Tibial nerve (tissue), 4 donors: ENCODE results near the gene IL17RD. TPM values are rescaled to one million over a fixed set of nuclear protein-coding genes. Genes with fewer than 3 reads are reported as not detected.

Experiments used
- DNase-seq, 2 donors: peaks; one replicate each; pipeline ENCODE4 v3.0.0-alpha.2; 2019; ENCODE audit warnings: low spot score in 2 of 2
- H3K27ac ChIP-seq, 4 donors: fragments of 200-600 bp; sonication (generic) in 3 of 4; one replicate each; pipeline ENCODE4 v1.5.1; 2017 to 2019; ENCODE audit warnings: mild to moderate bottlenecking in 1 of 4
- H3K27me3 ChIP-seq, 2 donors: fragments of 200-600 bp; sonication (generic) in 1 of 2; one replicate each; pipeline versions ENCODE4 v1.5.1 to v1.6.0; 2017 to 2019
- H3K36me3 ChIP-seq, 3 donors: fragments of 200-600 bp; sonication (generic); one replicate each; pipeline ENCODE4 v1.5.1; 2018 to 2019
- H3K4me1 ChIP-seq, 4 donors: fragments of 200-600 bp; sonication (generic) in 3 of 4; one replicate each; pipeline ENCODE4 v1.5.1; 2017 to 2019
- H3K4me3 ChIP-seq, 4 donors: fragments of 200-600 bp; sonication (generic) in 3 of 4; one replicate each; pipeline ENCODE4 v1.5.1; 2017 to 2019; ENCODE audit warnings: mild to moderate bottlenecking in 1 of 4, moderate library complexity in 1 of 4
- H3K9me3 ChIP-seq, 4 donors: fragments of 200-600 bp; sonication (generic) in 3 of 4; one replicate each; pipeline ENCODE4 v1.5.1; 2017 to 2019
- EP300 ChIP-seq, 2 donors: sonication (generic); formaldehyde crosslinking; IDR thresholded peaks; one replicate each; pipeline ENCODE4 v1.6.1; 2017; ENCODE audit warnings: antibody characterized with exemption in 2 of 2, mild to moderate bottlenecking in 1 of 2
- POLR2A ChIP-seq, 2 donors: fragments of 450-650 bp; IDR thresholded peaks; one replicate each; pipeline ENCODE4 v1.6.1; 2017; ENCODE audit warnings: antibody characterized with exemption in 2 of 2, mild to moderate bottlenecking in 2 of 2, moderate library complexity in 2 of 2
- WGBS, 2 donors: methylation state at CpG; one replicate each; pipeline ENCODE4 v1.1.5; 2018; 5-methylcytosine and 5-hydroxymethylcytosine counted together
- total RNA-seq, 4 donors: library from RNA; depleted of rRNA; stranded (reverse); fragments of >200 nt; gene quantifications; one replicate each; pipeline ENCODE4 v1.1.0, GENCODE V29; 2016
- TF ChIP-seq, protein P1 (sequence below), 5 experiments: fragments of 200-600 bp in 3 of 5; fragments of 450-650 bp in 2 of 5; sonication (generic) in 3 of 5; IDR thresholded peaks; one replicate each; pipeline ENCODE4 v1.5.1; 2016 to 2019; ENCODE audit warnings: antibody characterized with exemption in 5 of 5, mild to moderate bottlenecking in 3 of 5, moderate library complexity in 2 of 5

IL17RD gene
- total RNA-seq: 10 to 100 TPM in 3 of 4 donors, 1 to 10 TPM in 1; 9.8 to 13.8 (median 10.1) TPM

DNA sequence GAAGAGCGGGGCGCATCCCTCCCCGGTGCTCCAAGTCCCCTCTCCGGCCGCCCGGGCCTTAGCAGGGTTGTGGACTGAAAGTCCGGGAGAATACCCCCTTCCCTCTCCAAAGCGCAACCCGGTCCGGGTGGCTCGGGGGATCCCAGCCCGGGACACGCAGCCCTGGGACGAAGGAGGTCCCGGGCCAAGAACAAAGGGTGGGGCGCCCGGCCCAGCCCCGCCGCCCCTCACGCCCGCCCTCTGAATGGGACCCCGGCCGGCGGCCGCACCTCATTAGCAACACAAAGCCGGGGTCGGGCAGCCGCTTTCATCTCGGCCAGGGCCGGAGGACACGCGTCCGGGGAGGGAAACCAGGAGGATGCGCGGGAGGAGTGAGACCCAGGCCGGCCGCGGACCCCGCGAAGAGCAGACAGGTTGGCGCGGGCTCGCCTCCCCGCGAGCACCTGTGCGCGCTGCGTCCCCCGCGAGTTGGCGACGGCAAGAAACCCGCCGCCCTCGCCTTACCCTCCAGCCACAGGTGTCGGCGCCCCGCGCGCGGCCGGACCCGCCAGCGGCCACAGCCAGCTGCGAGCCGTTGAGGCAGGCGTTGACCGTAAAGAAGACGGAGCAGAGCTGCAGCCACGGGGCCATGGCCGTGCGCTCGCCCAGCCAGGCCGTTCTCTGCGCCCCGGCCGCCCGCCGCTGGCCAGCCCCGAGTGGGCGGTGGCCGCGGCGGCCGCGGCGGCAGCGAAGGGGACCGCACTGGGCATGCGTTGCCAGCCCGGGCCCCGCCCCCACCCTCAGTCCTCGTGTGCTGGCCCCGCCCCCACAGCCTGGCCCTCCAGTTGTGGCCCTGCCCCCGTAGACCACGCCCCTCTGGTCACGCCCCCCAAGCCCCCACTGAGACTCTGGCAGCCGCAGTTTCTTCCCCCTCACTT lies at the start of gene IL17RD:
IL17RD (minus strand) TSS at position 697 of the 917 bp plus-strand sequence; CDS start at position 630, 67 bp downstream.
- Histone ChIP-seq H3K4me3 (peak within 1 kb of the TSS; percentile 77 to 90 (median 86)), H3K36me3 (no peaks in the 10 kb centered on the region), H3K27me3 (no peaks in the 10 kb centered on the region), H3K27ac (peak within 1 kb of the TSS; percentile 25 to 83 (median 60)), H3K9me3 (no peaks in the 10 kb centered on the region), H3K4me1 (peaks cover 0 to 57% (median 11%) of the 10 kb centered on the region in 4 donors)
- WGBS, 2 donors: 0% methylated on average over 26 to 51 of the region's 98 CpGs
- peak; percentile 48 to 73 for TF ChIP-seq POLR2A (IDR thresholded peaks at IDR 0.05)
- TF ChIP-seq, protein P1, sequence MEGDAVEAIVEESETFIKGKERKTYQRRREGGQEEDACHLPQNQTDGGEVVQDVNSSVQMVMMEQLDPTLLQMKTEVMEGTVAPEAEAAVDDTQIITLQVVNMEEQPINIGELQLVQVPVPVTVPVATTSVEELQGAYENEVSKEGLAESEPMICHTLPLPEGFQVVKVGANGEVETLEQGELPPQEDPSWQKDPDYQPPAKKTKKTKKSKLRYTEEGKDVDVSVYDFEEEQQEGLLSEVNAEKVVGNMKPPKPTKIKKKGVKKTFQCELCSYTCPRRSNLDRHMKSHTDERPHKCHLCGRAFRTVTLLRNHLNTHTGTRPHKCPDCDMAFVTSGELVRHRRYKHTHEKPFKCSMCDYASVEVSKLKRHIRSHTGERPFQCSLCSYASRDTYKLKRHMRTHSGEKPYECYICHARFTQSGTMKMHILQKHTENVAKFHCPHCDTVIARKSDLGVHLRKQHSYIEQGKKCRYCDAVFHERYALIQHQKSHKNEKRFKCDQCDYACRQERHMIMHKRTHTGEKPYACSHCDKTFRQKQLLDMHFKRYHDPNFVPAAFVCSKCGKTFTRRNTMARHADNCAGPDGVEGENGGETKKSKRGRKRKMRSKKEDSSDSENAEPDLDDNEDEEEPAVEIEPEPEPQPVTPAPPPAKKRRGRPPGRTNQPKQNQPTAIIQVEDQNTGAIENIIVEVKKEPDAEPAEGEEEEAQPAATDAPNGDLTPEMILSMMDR (IDR thresholded peaks at IDR 0.05): peak in 2 of 5 experiments; percentile 28 to 31
- no peak for TF ChIP-seq EP300 (IDR thresholded peaks at IDR 0.05)
- DNase-seq: peak; percentile 66 to 70

DNA sequence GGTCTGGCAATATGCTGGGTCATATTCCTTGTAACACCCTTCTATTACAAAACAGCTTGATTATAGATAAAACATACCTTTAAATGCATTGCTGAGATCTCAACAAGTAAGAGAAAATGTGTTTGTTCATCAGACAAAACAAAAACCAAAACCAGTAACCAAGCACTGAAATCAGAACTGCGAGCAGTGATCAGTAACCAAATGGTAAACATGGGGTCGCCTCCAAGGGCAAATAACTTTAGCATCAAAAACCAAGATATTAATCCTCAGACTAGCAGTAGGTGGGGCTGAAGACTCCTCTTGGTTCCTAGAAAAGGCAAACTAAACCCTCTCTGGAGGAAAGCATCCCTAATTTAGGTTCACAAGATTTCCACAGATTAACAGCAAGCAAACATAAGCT lies 41.3 kb upstream of the IL17RD start:
- TF ChIP-seq, protein P1 (IDR thresholded peaks at IDR 0.05): no peak
- TF ChIP-seq POLR2A (IDR thresholded peaks at IDR 0.05) (no peak), EP300 (IDR thresholded peaks at IDR 0.05) (no peak)
- H3K27me3 ChIP-seq: no peaks in the 10 kb centered on the region
- no peaks in the 10 kb centered on the region for H3K4me1 ChIP-seq
- H3K36me3 ChIP-seq: no peaks in the 10 kb centered on the region
- no peak overlapping the region for H3K27ac ChIP-seq
- DNase-seq: no peak
- no peaks in the 10 kb centered on the region for H3K9me3 ChIP-seq
- WGBS, 2 donors: 87 to 97% methylated on average over 2 of the region's 2 CpGs
- H3K4me3 ChIP-seq: no peak overlapping the region

DNA sequence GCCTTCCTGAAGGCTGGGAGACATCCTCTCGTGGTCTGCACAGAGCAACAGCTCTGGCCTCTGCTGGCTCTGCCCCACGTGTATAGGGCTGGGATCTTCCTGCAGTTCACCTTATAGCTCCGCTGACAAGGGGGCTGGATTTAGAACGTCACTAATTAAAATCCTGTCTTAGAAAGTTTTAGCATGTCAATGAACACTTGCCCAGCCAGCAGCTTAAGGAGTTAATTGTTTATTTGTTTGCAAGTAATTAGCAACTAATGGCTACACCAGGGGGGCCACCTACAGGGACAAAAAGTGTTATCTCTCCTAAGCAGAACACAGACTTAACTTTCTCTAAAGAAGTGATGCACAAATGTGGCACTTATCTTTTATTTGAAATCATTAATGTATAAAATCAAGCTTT lies 34.7 kb upstream of the IL17RD start, which contains the start of gene HESX1:
HESX1 (minus strand) TSS at position 84 of the 403 bp plus-strand sequence; CDS start at position 24, 60 bp downstream.
- no peak for DNase-seq
- Histone ChIP-seq H3K27me3 (no peaks in the 10 kb centered on the region), H3K27ac (no peak within 1 kb of the TSS), H3K9me3 (no peaks in the 10 kb centered on the region), H3K36me3 (no peaks in the 10 kb centered on the region), H3K4me1 (no peaks in the 10 kb centered on the region), H3K4me3 (no peak within 1 kb of the TSS)
- 54 to 55% methylated on average over 4 of the region's 4 CpGs for WGBS, 2 donors
- TF ChIP-seq POLR2A (IDR thresholded peaks at IDR 0.05) (no peak), EP300 (IDR thresholded peaks at IDR 0.05) (no peak)
- TF ChIP-seq, protein P1 (IDR thresholded peaks at IDR 0.05): no peak

DNA sequence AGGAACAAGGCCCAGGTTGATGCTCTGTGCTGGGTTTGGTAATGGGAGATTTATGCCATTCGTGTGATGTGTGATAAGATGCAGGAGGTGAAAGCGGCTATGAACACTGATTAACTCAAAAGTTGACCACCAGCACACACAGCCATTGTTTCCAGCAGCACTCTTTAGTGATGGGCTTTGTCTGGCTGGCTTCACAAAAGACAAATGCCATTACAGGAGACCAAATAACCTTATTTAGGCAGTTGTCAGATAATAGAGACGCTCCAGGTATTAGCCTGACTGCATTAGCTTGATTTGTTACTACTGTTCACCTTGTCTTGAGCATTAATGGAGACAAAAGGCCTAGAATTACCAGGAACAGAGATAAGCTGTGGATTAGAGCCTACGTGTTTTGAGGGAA lies 29.5 kb upstream of the IL17RD start:
- DNase-seq: no peak
- H3K27ac ChIP-seq: no peak overlapping the region
- H3K27me3 ChIP-seq: no peaks in the 10 kb centered on the region
- no peaks in the 10 kb centered on the region for H3K4me1 ChIP-seq
- no peaks in the 10 kb centered on the region for H3K36me3 ChIP-seq
- H3K4me3 ChIP-seq: no peak overlapping the region
- no peak for TF ChIP-seq EP300 (IDR thresholded peaks at IDR 0.05)
- no peak for TF ChIP-seq POLR2A (IDR thresholded peaks at IDR 0.05)
- TF ChIP-seq, protein P1 (IDR thresholded peaks at IDR 0.05): no peak
- 86 to 88% methylated on average over 4 of the region's 4 CpGs for WGBS, 2 donors
- H3K9me3 ChIP-seq: no peaks in the 10 kb centered on the region

DNA sequence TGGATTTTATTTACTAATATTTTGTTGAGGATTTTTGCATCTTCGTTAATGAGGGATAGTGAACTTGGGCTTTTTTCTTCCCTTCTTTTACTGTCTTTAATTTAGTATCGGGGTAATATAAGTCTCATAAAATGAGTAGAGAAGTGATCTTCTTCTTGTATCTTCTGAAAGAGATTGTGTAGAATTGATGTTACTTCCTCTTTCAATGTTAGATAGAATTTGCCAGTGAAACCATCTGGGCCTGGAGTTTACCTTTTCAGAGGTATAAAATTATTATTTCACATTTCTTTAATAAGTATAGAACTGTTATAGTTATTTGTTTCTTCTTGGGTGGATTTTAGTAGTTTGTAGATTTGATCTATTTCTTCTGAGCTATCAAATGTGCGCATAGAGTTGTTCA lies 26.9 kb upstream of the IL17RD start:
- Histone ChIP-seq H3K36me3 (no peaks in the 10 kb centered on the region), H3K27ac (no peak overlapping the region), H3K4me1 (no peaks in the 10 kb centered on the region), H3K27me3 (no peaks in the 10 kb centered on the region), H3K9me3 (no peaks in the 10 kb centered on the region), H3K4me3 (no peak overlapping the region)
- TF ChIP-seq, protein P1 (IDR thresholded peaks at IDR 0.05): no peak
- TF ChIP-seq POLR2A (IDR thresholded peaks at IDR 0.05): no peak
- no peak for TF ChIP-seq EP300 (IDR thresholded peaks at IDR 0.05)
- DNase-seq: no peak
- WGBS, 2 donors: 91 to 95% methylated on average over 3 of the region's 3 CpGs
